NOMO-1 treated with DMSO at 0.1 percent for 48 hours (cell line): ENCODE results near the gene ST8SIA6.
"Not testable (repeated sequence)": the region's sequence is repeated elsewhere in the genome, so short reads cannot be mapped to it uniquely, and the experiment has no call there.

ENCODE experiments used
- DNase-seq: peaks from one replicate; lab custom pipeline; 2025; ENCODE audit not compliant: unreplicated experiment; lab: John Stamatoyannopoulos, UW

The ST8SIA6 gene

DNA sequence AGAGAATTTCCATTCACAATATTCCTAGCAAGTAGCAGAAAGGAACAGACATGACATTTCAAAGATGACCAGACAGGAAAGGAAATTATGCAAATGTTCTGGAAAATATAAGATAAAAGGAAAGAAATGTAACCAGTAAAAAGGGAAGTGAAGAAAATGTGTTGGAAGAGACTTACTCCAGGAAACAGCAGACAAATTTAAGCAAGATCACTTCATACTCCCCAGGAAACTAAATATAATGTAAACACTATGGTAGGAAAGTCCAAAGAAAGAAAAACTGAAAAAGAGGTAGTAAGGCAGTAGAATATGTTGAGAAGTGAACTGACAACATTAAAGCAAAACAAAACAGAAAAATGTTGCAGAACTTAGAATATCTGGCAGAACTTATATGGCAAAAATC lies 6.4 kb upstream of the ST8SIA6 start:
- peak; percentile 76 for DNase-seq

DNA sequence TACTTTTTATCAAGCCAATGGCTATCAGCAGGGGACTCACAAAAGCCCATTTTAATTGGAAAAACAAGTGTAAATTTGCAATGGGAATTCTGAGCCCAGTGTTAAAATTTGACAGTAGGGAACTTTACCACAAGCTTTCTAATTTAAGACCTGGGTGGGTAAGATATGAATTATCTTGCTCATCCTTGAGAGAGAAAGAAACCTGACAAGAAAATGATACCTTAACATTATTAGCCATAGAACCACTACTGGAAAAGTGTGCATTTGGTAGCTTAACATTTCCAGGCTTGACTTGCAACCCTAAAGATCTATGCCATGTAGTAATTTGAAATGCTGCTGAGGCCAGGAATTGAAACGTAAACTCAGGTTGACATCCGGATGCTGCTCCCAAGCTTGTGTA lies 2.7 kb upstream of the ST8SIA6 start:
- no peak for DNase-seq

DNA sequence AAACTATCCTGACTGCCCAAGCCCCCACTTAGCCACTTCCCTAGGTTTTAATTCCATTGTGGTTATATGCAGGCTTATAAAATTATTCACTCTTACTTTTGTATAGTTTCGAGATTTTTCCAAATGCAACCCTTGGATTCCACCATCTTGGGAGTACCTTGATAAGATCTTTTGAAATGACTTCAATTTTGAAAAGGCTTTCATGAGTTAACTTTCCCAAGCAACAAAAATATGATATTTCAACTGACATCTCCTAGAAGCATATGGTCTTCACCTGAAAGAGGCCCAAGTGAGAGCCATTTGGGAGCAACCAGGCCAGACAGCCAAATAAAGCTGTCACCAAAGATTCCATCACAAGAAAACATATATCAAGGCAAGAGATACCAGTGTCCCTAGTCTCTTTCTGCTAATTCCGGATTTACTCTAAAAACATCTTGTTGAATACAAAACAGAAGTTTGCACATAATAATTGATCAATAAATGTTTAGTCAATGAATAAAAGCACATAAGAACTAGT lies 1.7 kb upstream of the ST8SIA6 start:
- DNase-seq, result no peak

DNA sequence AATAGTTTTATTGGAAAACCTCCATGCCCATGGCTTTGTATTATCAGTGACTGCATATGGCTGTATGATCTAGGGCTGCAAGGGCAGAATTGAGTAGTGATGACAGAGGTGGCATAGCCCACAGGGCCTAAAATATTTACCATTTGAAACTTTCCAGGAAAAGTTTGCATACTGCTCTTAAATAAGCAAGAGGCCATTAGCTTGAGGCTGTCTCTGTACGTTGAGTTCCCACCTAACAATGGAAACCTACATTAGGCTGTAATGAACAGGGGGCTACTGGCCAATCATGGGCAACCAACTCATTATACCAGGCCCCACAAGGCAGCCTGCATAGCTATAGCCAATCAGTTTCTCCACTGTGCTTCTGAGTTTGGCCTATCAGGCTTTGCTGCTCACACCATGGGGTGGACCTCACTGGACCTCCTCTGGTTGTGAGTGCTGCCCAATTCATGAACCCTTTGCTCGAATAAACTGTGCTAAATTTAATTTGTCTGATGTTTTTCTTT lies 673 bp upstream of the ST8SIA6 start:
- no peak for DNase-seq

DNA sequence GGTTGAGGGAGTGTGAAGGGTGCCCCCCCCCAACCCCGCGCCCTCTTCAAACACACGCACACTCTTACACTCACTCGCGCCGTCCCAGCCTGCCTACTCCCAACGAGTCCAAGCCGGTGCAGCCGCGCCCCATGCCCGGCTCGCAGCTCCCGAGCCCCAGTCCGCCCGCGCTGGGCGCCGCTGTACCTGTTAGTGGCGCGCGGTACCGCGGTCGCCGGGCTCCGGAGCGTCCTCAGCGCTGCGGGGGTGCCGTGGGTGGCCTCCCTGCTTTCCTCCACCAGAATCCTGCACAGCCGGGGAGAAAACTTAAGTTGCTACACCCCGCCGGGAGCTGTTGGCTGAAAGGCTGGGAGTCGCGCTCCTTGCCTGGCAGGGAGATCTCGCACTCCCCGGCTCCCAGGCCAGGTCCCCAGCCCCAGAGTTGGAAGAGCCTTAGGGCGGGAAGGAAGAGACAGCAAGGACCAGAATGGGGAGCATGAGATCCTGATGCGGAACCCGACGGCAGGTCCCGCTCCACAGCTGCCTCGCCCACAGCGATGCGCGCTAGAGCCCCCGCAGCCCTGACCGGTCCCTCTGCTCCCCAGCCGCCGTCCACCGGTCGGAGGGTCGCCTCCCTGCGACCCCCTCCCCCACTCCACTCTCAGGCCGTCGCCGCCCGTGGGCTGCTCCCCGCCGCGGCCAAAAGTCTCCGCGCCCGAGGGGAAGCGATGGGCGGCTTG lies 863 bp downstream of the ST8SIA6 start:
- peak; percentile 43 for DNase-seq

DNA sequence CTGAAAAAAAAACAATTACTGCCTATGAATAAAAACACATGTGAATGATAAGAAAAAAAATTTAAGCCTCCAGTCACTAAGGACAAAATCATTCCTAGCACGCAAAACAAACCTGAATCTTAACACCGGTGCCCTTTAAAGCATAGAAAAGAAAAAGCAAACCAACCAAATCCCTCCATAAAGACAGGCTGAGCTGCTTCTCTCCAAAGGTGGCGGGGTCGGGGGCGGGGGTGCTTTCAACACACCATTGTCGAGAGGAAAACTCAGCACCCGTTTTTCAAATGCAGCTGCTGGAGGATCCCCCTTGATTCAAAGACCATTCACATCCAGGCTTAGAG lies 1.4 kb downstream of the ST8SIA6 start:
- DNase-seq, result no peak

DNA sequence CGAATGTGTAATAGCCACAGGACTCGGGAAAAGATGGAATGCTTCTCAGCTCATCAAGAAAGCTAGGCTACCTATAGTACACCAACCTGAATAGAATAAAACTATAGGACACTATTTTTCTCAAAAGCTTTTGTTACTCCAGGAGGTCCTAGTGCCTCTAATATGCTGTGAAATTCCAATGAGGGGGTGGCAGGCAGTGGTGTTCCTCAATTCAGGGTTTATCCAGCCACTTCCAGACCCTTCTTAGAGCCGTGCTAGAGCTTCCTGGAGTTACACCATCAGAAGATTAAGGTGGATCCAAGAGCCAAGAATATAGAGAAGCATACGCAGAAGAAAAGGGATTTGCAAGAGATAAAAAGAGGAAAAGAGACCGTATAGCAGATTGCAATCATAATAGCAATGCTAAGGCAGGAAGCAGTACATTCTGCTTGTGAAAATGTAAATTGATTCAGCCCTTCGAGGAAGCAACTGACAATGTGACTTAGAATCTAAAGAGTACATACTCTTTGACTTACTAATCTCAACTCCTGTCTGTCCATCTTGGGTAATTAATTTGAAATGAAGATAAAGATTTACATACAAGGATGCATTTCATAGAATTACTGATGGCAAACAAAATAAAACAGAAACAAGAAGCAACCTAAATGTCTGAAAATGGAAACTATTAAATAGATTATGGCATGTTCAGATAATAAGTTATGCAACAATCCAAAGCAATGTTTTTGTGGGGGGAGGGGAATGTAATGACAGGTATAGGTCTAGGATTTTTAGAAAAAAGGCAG lies 2.1 kb downstream of the ST8SIA6 start:
- DNase-seq, result peak; percentile 57

DNA sequence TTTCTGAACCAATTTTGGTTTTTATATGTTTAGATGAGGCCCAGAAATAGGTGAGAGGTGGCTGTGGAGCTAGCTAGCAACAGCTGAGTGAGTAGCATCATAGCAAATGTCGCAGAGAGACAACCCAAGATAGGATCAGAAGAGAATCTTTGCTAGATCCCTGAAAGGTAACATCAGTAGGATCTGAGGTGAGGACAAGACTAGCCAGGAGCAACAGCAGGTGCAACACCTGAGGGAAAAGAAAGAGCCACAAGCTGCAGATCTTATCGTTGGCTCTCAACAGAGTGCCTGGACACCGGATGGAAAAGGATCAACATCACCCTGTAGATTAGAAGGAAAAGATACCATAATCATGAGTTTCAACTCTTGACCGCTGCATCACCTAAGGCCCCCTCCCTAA lies 4.4 kb downstream of the ST8SIA6 start:
- DNase-seq, result no peak

DNA sequence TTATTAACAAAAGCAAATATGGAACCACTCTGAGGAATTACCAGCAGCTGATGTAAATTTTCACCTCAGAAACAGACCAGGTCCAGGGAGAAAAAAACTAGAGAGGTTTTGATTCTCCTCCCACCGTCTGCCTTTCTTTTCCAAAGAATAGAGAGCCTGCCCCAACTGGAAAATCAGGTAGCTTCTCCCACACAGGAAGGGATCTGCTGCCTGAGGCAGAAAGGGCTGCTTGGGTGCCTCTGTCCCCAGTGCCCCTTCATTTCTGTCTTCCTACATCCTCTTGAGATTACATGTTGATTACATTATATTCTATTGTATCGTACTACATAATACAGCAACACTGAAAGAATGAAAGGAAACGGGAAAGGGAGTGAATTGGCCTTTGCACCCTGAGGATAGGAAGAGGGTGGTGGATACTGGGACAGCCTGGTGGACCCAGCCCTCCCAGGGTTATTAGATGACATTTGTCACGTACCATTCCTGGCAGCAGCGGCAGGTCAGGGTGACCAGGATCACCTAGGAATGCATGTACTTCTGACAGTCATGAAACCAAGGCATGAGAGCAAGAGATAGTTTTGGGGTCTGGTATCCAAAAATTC lies 8.9 kb downstream of the ST8SIA6 start:
- no peak for DNase-seq

DNA sequence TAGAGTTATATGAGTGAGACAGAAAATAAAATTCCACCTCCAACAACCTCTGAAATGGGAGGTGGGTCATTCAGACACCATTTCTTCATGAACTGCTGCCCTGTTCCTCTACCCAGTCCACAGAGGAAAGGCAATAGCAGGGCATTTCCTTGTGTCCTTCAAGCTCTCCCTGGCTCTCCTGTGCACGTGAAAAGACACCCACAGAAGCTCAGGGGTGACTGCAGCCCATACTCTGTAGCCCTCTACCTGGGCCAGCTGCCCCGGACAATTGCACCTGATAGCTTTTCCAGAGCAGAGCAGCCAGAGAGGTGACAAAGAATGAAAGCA lies 10.0 kb downstream of the ST8SIA6 start:
- no peak for DNase-seq

DNA sequence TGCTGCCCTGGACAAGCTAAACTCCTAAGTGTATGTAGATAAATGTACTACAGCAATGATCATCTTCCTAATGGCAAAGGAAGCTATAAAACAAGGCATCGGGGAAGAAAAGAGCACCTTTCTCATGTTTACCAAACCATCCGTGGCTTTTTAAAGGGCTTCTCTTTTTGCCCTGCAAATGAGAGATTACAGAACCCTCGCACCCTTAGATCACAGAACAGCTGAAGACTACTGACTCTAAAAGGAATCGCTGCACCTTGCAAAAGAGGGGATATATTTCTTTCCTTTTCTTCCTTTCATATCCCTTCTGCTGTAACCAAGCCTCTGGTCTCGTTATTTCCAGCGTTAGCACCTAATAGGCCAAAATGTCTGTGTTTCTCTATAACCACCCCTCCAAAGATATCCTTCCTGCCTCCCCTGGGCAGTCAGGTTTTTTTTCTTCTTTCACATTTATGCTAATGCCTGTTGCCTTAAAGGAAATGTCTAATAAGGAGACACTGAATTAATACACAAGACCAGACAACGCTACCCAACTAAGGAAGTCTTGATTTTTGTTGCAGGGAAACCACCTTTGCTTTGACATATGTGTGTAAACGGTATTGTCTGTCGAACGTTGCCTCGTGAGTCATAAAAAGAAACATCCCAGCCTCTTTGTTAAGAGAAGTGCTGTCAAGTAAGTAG lies 10.5 kb downstream of the ST8SIA6 start:
- peak; percentile 9 for DNase-seq

DNA sequence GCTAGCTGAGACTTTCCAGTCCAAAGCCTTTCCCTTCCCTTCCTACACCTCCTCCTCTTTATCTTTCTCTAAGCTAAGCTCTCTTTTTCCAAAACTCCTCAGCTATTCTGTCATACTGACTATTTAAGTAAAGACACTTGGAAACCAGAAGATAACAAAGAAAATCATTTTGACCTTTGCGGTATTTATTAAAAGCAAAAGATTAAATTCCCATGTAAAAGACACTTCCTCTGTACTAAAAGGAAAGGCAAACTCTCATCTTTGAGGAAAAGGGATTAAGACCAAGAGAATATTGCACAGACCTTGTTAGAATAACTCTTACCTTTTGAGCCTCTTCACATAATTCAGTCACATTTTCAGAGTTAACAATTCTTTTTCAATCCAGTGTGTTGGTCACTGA lies 15.8 kb downstream of the ST8SIA6 start:
- no peak for DNase-seq

DNA sequence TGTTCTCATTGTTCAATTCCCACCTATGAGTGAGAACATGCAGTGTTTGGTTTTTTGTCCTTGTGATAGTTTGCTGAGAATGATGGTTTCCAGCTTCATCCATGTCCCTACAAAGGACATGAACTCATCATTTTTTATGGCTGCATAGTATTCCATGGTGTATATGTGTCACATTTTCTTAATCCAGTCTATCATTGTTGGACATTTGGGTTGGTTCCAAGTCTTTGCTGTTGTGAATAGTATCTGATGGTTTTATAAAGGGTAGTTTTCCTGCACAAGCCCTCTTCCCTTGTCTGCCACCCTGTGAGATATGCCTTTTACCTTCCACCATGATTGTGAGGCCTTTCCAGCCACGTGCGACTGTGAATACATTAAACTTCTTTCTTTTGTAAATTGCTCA lies 17.8 kb downstream of the ST8SIA6 start:
- DNase-seq, result not testable (repeated sequence)

DNA sequence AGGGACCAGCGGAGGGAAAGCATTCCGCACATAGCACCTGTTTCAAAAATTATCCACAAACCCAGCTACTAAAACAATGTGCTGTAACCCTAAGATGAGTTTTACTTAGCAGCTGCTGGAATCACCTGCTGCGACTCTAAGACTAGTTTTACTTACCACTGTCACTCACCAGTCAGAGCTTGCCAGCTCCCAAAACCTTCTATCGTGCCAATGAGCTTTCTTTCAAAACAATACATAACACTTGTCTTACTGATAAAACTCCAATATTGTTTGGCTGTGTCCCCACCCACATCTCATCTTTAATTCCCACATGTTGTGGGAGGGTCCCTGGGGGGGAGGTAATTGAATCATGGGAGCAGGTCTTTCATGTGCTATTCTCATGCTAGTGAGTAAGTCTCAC lies 18.4 kb downstream of the ST8SIA6 start:
- DNase-seq, result no peak

DNA sequence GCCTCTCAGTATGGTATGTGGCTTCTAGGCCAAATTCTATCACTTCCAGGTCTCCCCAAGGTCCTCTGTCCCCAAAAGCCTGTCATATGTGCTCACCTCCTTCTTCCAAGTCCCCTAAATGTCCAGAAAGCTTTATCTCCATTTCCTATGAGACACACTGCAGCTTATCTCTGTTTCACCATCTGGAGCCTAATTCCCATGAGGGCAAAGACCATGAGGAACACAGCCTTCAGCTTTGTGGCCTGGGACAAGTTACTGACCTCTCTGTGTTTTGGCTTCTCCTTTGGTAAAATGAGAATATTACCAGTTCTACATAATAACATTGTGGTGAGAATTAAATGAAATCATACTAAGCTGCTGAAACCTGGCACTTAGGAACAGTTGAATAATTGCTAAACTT lies 19.2 kb downstream of the ST8SIA6 start:
- DNase-seq, result no peak

DNA sequence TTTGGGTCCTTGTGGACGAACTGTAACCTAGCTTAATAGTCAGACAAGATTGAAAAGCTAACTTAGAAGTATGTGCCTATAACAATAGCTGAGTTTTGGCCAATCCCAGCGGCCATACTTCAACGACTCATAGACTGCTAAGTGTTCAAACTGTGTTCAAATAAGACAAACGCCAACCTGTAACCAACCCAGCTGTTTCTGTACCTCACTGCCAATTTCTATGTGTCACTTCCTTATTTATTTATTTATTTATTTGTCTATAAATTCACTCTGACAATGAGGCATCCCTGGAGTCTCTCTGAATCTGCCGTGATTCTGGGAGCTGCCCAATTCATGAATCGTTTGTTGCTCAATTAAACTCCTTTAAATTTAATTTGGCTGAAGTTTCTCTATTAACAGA lies 21.7 kb downstream of the ST8SIA6 start:
- DNase-seq, result no peak

DNA sequence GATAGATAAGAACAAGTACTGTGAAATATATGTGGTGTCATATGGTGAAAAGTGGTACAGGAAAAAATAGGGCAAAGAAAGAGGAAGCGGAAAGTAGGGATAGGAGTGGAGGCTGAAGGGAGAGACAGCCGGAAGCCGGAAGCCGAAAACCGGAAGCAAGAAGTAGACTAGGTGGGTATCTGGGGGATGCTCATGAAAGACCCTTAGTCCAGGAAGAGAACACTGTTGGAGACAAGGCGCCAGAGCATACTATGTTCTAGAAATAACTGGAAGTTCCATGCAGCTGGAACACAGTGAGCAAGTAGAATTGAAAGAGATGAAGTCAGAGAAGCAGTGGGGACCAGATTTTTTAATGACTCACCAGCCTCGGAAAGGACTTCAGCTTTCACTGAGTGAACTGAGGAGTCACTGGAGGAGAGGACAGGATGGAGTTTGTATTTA lies 22.5 kb downstream of the ST8SIA6 start:
- peak; percentile 30 for DNase-seq

DNA sequence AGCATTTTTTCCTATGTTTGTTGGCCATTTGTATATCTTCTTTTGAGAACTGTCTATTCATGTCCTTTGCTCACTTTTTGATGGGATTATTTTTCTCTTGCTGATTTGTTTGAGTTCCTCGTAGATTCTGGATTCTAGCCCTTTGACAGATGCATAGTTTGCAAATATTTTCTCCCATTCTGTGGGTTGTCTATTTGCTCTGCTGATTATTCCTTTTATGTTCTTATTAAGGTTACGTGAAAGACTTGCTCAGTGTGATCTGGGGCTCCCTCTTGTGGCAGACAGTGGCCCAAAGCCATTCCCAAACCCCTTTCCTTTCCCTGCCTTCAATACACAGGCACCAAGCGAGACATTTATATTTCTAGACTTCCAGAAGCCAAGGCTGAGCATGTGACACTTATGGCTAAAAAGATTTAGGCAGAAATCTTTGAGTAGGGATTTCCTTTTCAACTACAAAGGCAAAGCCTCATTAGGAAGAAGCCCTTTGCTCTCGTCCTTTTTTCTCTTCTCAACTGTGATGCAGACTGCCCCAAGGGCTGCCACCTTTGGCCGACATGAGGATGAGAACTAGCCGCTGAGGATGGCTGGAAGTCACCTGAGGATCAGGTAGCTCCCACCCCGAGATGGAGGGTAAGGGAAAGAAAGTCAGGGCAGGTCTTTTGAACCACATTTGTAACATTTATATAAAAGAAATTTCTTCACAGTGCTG lies 23.6 kb downstream of the ST8SIA6 start:
- peak; percentile 24 for DNase-seq

DNA sequence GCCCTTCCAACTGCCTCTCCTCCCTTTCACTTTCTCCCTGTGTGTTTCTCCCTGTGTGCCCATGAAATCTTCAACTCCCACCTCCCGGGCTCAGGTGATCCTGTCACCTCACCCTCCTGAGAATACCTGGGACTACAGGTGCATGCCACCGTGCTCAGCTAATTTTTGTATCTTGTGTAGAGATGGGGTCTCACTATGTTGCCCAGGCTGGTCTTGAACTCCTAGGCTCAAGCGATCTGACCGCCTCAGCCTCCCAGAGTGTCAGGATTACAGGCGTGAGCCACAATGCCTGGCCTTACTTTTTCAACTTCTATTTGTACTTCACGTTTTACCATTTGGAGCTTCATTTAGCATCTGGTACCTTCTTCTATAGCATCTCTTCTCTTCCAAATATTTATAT lies 24.9 kb downstream of the ST8SIA6 start:
- DNase-seq, result no peak

DNA sequence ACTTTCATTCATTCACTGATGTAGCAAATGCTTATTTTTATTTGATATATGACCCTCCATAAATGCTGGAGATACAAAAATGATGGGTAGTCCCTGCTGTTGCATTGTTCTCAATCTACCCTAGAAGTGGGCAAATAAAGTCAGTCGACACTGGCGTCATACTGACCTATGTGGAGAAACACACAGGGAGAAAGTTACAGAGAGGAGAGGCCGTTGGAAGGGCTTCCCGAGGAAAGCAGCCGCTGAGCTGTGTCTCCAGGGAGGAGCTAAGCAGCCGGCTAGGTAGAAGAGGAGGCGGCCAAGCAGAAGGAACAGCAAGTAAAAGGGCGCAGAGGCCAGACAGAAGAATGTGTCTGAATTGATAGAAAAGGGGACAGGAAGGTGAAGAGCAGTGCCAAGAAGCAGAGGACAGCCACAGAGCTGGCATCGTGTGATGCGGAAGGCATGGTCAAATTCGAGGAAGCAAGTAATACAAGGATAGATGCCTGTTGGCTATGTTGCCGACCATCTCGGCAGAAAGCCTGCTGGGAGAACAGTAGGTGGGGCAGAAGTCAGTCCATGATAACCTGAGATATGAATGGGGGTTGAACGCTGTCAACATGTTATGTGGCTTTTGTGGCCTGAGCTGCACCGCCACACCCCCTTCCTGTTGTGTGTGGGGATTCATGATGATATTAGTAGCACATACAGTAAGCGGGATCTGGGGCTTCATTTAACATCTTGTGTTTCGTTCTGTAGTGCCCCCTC lies 25.9 kb downstream of the ST8SIA6 start:
- peak; percentile 50 for DNase-seq
